ENCODE results near the gene VWA3B.
"Not testable (repeated sequence)": the region's sequence is repeated elsewhere in the genome, so short reads cannot be mapped to it uniquely, and the experiment has no call there.

VWA3B gene

DNA sequence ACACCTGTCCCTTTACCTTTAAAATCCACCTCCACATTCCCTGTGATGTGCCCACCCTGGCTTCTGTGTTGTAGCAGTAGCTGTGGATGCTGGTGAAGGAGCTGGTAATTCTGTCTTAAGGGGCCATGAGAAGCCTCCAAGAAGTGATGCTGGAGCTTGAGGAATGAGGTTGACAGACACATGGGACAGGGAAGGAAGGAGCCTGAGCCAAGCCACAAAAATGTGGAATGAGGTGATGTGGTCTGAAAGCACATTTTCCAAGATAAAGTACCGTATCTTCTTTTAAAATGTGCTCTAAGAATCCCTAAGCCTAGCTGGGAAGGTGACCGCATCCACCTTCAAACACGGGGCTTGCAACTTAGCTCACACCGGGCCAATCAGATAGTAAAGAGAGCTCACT is 31.2 kb downstream of the VWA3B start:
- Histone ChIP-seq H3K4me1 (ENCODE audit: control insufficient read depth, insufficient read depth, low read length) (no peaks in the 10 kb centered on the region), H3K4me3 (ENCODE audit: low read length) (no peak overlapping the region), H3K9me3 (ENCODE audit: control insufficient read depth, low read length) (peaks cover 4% of the 10 kb centered on the region), H3K9ac (ENCODE audit: low read length) (no peak overlapping the region), H3K27me3 (replicated peaks; ENCODE audit: control insufficient read depth, insufficient read depth, low read length) (peaks cover 32% of the 10 kb centered on the region), H3K36me3 (ENCODE audit: control insufficient read depth, insufficient read depth, low read length, severe bottlenecking) (no peaks in the 10 kb centered on the region)
- peak; percentile 15 for DNase-seq (ENCODE audit: low read depth)

DNA sequence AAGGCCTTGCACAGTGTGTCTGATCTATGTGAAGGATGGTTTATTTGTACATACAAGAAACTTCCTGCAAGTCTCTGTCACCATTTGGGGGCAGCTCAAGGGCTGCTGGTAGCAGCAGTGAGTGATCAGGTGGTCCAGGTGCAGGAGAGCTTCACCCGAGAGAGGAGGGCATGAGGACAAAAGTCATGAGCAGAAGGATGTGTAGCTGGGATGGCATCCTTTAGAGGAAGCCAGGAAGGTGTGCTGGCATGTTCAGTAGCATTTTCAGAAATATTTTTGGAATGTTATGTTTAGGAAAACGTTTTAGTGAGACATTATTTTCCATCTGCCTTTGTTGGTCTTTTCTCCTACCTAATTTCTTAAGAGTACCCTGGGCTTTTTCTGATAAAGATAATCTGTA is 31.9 kb downstream of the VWA3B start:
- Histone ChIP-seq H3K9me3 (ENCODE audit: control insufficient read depth, low read length) (no peaks in the 10 kb centered on the region), H3K4me3 (ENCODE audit: low read length) (no peak overlapping the region), H3K27me3 (replicated peaks; ENCODE audit: control insufficient read depth, insufficient read depth, low read length) (peaks cover 38% of the 10 kb centered on the region), H3K4me1 (ENCODE audit: control insufficient read depth, insufficient read depth, low read length) (no peaks in the 10 kb centered on the region), H3K9ac (ENCODE audit: low read length) (no peak overlapping the region), H3K36me3 (ENCODE audit: control insufficient read depth, insufficient read depth, low read length, severe bottlenecking) (no peaks in the 10 kb centered on the region)
- no peak for DNase-seq (ENCODE audit: low read depth)

DNA sequence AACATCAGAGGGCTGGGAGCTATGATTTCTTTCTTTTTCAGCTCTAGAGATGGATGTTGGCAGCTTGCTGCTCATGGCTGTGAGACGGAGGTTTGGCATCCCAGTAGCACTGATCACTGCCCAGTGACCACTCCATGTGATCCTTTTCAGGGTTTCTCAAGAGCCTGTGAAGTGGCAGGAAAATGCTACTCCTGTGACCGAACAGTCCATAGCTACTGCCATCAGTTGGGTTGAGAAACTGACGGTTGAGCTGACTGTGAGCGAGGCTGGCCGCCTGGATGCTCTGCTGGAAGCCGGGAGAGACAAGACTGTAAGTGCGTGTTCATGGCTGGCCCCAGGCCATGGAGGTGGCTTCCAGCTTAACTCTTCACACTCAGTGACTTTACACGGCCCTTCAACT is 34.2 kb downstream of the VWA3B start:
- peaks cover 52% of the 10 kb centered on the region for H3K27me3 ChIP-seq (replicated peaks; ENCODE audit: control insufficient read depth, insufficient read depth, low read length)
- no peaks in the 10 kb centered on the region for H3K4me1 ChIP-seq (ENCODE audit: control insufficient read depth, insufficient read depth, low read length)
- DNase-seq (ENCODE audit: low read depth) = no peak
- H3K4me3 ChIP-seq (ENCODE audit: low read length) = no peak overlapping the region
- H3K9me3 ChIP-seq (ENCODE audit: control insufficient read depth, low read length) = no peaks in the 10 kb centered on the region
- no peaks in the 10 kb centered on the region for H3K36me3 ChIP-seq (ENCODE audit: control insufficient read depth, insufficient read depth, low read length, severe bottlenecking)
- H3K9ac ChIP-seq (ENCODE audit: low read length) = no peak overlapping the region

DNA sequence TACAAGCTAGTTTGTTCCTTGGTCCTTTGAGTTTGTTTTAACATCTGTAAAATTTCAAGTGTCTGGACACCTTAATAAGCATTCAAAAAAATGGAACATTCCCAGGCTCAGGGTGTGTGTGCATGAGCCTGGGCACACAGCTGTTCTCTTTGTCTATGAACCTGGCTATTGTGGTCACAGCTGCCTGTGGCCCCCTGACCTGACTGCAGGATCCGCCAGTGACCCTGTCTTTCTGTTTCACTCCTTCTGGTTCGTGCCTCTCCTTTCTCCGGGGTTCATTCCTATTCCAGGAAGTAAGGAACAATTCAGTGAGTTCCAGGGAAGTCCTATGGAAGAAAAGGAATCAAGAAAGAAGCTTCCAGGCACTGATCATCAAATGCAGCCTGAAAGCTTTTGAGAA is 35.6 kb downstream of the VWA3B start:
- Histone ChIP-seq H3K4me3 (ENCODE audit: low read length) (no peak overlapping the region), H3K27me3 (replicated peaks; ENCODE audit: control insufficient read depth, insufficient read depth, low read length) (peaks cover 49% of the 10 kb centered on the region), H3K9ac (ENCODE audit: low read length) (no peak overlapping the region), H3K4me1 (ENCODE audit: control insufficient read depth, insufficient read depth, low read length) (no peaks in the 10 kb centered on the region), H3K36me3 (ENCODE audit: control insufficient read depth, insufficient read depth, low read length, severe bottlenecking) (no peaks in the 10 kb centered on the region), H3K9me3 (ENCODE audit: control insufficient read depth, low read length) (no peaks in the 10 kb centered on the region)
- DNase-seq (ENCODE audit: low read depth) = no peak

DNA sequence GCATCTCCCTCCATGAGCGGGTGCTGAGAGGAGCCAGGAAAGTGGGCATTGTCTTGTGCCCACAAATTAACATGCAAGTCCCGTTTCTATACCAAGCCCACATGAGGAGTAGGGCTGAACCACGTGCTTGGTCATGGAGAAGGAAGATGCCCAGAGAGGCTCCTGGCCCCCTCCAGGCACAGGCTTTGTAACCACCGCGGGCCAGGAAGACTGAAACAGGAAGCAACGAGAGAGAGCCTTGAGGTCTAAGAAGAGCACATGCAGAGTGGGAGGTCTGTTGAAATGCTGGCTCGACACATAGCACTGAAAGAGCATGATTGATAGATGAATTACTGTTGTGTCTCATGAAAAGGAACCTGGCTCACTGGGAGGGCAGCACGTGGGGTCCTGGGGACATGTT is 36.3 kb downstream of the VWA3B start:
- H3K4me3 ChIP-seq (ENCODE audit: low read length) = no peak overlapping the region
- no peaks in the 10 kb centered on the region for H3K36me3 ChIP-seq (ENCODE audit: control insufficient read depth, insufficient read depth, low read length, severe bottlenecking)
- no peak overlapping the region for H3K9ac ChIP-seq (ENCODE audit: low read length)
- H3K4me1 ChIP-seq (ENCODE audit: control insufficient read depth, insufficient read depth, low read length) = no peaks in the 10 kb centered on the region
- no peaks in the 10 kb centered on the region for H3K9me3 ChIP-seq (ENCODE audit: control insufficient read depth, low read length)
- no peak for DNase-seq (ENCODE audit: low read depth)
- H3K27me3 ChIP-seq (replicated peaks; ENCODE audit: control insufficient read depth, insufficient read depth, low read length) = peaks cover 56% of the 10 kb centered on the region

DNA sequence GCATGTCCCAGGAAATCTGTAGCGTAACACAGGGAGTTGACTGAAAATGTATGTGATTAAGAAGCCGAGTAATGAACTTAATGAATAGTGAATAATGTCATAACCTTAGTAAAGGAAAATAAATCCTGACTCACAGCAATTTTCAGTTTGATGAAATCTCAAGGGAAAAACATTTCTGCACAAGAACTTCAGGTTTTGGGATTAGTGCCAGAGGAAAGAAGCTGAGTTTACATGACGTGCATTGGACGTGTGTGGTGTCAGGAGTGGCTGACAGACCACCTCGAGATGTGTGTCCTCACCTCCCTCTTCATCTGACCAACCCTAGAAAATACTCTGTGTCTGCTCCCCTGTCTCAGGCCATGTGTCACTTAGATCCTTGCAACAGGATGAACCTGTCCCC is 39.1 kb downstream of the VWA3B start:
- Histone ChIP-seq H3K4me3 (ENCODE audit: low read length) (no peak overlapping the region), H3K36me3 (ENCODE audit: control insufficient read depth, insufficient read depth, low read length, severe bottlenecking) (no peaks in the 10 kb centered on the region), H3K27me3 (replicated peaks; ENCODE audit: control insufficient read depth, insufficient read depth, low read length) (peaks cover 63% of the 10 kb centered on the region), H3K4me1 (ENCODE audit: control insufficient read depth, insufficient read depth, low read length) (no peaks in the 10 kb centered on the region), H3K9me3 (ENCODE audit: control insufficient read depth, low read length) (no peaks in the 10 kb centered on the region), H3K9ac (ENCODE audit: low read length) (no peak overlapping the region)
- no peak for DNase-seq (ENCODE audit: low read depth)

DNA sequence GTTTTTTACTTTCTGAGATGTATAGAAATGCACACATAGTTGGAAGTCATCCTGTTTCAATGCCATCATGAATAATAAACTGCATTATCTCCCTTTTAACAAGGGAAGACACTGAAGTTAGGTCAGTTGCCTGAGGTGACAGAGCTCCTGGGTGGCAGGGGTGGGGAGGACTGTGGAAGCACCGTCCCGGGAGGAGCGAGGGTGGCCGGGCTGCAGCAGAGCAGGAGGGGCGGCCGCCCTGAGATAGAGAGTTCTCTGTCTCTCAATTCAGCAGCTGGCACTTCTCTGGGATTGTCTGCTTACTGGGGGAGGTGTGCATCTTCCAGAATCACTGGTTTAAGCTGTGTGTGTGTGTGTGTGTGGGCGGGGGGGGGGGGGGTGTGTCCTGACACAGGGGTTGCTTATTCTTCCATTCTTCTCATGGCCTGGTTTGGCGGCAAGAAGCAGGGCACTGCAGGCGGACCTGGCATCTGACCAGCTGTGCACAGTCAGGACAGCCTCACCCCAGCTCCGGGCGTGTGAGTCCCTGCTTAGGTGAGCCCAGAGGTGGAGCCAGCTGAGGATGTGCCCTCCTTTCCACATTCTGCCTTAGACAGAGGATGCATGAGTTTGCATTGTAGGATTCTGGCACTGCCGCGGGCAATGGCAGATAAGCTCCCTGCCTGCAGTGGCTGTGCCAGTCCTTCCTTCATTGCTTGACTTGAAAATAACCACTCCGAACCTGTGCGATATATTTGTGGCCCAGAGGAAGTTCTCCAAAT is 40.4 kb downstream of the VWA3B start:
- H3K4me1 ChIP-seq (ENCODE audit: control insufficient read depth, insufficient read depth, low read length) = no peaks in the 10 kb centered on the region
- H3K4me3 ChIP-seq (ENCODE audit: low read length) = no peak overlapping the region
- no peak for DNase-seq (ENCODE audit: low read depth)
- H3K9ac ChIP-seq (ENCODE audit: low read length) = no peak overlapping the region
- H3K27me3 ChIP-seq (replicated peaks; ENCODE audit: control insufficient read depth, insufficient read depth, low read length) = peaks cover 60% of the 10 kb centered on the region
- H3K36me3 ChIP-seq (ENCODE audit: control insufficient read depth, insufficient read depth, low read length, severe bottlenecking) = no peaks in the 10 kb centered on the region
- H3K9me3 ChIP-seq (ENCODE audit: control insufficient read depth, low read length) = no peaks in the 10 kb centered on the region

DNA sequence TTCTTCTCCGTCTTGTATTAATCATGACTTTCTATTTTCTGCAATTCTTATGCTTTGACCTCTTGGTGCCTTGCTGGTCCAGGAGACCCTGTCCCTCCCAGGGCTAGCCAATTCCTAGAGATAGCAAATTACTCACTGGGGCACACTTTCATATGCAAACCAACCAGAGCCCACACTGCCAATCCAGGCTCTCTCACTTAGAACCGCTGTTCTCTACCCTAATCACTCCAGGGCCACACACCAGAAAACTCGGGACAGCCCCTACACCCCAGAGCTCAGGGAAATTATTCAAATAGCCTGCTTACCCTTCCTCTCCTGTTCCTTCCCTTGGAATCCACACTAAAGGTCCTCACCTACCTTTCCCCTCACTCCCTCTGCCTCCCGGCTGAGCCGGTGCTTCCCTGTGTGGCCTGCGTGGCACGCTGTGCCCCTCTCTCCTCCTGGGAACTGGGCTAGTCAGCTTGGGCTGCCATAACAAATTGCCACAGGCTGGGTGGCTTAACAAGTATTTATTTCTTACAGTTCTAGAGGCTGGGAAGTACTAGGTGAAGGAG is 41.7 kb downstream of the VWA3B start:
- H3K9ac ChIP-seq (ENCODE audit: low read length) = no peak overlapping the region
- H3K4me3 ChIP-seq (ENCODE audit: low read length) = no peak overlapping the region
- H3K4me1 ChIP-seq (ENCODE audit: control insufficient read depth, insufficient read depth, low read length) = no peaks in the 10 kb centered on the region
- peaks cover 48% of the 10 kb centered on the region for H3K27me3 ChIP-seq (replicated peaks; ENCODE audit: control insufficient read depth, insufficient read depth, low read length)
- no peaks in the 10 kb centered on the region for H3K9me3 ChIP-seq (ENCODE audit: control insufficient read depth, low read length)
- H3K36me3 ChIP-seq (ENCODE audit: control insufficient read depth, insufficient read depth, low read length, severe bottlenecking) = no peaks in the 10 kb centered on the region
- no peak for DNase-seq (ENCODE audit: low read depth)

DNA sequence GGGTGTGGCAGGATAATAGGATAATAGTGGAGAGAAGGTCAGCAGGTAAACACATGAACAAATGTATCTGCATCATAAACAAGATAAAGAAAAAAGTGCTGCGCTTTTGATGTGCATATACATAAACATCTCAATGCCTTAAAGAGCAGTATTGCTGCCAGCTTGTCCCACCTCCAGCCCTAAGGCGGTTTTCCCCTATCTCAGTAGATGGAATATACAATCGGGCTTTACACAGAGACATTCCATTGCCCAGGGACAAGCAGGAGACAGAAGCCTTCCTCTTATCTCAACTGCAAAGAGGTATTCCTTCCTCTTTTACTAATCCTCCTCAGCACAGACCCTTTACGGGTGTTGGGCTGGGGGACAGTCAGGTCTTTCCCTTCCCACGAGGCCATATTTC is 43.1 kb downstream of the VWA3B start:
- not testable (repeated sequence) for H3K36me3 ChIP-seq (ENCODE audit: control insufficient read depth, insufficient read depth, low read length, severe bottlenecking); H3K4me1 ChIP-seq (ENCODE audit: control insufficient read depth, insufficient read depth, low read length); DNase-seq (ENCODE audit: low read depth); H3K9me3 ChIP-seq (ENCODE audit: control insufficient read depth, low read length); H3K9ac ChIP-seq (ENCODE audit: low read length); H3K4me3 ChIP-seq (ENCODE audit: low read length)
- H3K27me3 ChIP-seq (replicated peaks; ENCODE audit: control insufficient read depth, insufficient read depth, low read length) = peaks cover 34% of the 10 kb centered on the region

DNA sequence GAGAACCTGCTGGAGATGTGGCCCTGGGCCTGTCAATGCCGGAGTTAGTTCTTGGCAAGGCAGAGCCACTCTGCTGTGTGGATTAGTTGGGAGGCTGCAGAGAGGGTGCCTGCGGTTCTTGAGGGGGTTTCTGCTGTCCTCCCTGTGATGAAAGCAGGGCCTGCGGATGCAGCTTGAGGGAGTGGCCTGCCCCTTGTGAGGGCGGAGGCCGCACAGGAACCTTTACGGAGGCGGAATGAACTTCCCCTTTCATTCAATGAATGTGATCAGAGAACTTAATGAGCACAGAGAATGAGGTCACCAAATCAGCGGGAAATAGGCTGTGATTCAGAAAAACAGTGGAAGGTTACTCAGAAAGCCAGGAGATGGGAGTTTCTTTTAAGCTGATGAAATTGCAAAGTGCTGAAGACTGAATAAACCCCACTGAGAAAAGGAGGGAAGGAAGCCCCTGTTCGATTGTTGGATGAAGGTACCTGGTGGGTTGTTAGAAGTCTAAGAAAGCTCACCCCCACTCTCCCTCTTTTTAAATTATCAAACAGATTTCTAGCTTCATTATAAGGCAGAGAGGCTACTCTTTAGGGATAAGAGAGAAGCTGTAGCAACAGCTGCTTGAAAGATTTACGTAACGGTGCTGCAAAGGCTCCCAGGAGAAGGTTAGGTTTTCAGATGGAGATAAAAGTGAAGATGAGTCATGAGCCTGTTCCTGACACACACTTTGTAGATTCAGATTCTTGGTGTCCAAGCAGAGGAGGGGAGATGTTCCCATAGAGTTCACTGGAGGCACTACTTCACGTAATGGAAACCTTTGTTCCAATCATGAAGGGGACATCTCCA is 47.4 kb downstream of the VWA3B start:
- DNase-seq (ENCODE audit: low read depth) = no peak
- Histone ChIP-seq H3K9ac (ENCODE audit: low read length) (no peak overlapping the region), H3K4me1 (ENCODE audit: control insufficient read depth, insufficient read depth, low read length) (no peaks in the 10 kb centered on the region)

DNA sequence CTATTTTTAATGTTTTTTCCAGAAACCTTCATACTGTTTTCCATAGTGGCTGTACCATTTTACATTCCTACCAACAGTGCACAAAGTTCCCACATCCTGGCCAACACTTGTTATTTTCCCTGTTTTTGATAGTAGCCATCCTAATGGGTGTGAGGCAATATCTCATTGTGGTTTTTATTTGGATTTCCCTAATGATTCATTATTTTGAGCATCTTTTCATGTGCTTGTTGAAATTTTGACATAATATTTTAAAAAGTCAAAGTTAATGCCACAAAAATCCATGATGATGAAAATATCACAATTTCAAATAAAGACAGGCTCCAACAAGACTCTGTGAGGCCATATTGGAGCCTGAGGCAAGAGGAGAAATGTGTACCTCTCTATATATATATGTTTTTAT is 50.2 kb downstream of the VWA3B start:
- no peaks in the 10 kb centered on the region for H3K9me3 ChIP-seq (ENCODE audit: control insufficient read depth, low read length)
- no peaks in the 10 kb centered on the region for H3K4me1 ChIP-seq (ENCODE audit: control insufficient read depth, insufficient read depth, low read length)
- no peaks in the 10 kb centered on the region for H3K36me3 ChIP-seq (ENCODE audit: control insufficient read depth, insufficient read depth, low read length, severe bottlenecking)
- DNase-seq (ENCODE audit: low read depth) = no peak
- no peak overlapping the region for H3K9ac ChIP-seq (ENCODE audit: low read length)
- no peak overlapping the region for H3K4me3 ChIP-seq (ENCODE audit: low read length)
- no peaks in the 10 kb centered on the region for H3K27me3 ChIP-seq (replicated peaks; ENCODE audit: control insufficient read depth, insufficient read depth, low read length)

More for the DNA sequence above, 47.4 kb downstream of the VWA3B start:
- peaks cover 13% of the 10 kb centered on the region for H3K27me3 ChIP-seq (replicated peaks; ENCODE audit: control insufficient read depth, insufficient read depth, low read length)
- H3K9me3 ChIP-seq (ENCODE audit: control insufficient read depth, low read length) = no peaks in the 10 kb centered on the region
- H3K4me3 ChIP-seq (ENCODE audit: low read length) = no peak overlapping the region
- H3K36me3 ChIP-seq (ENCODE audit: control insufficient read depth, insufficient read depth, low read length, severe bottlenecking) = no peaks in the 10 kb centered on the region

All from adipocyte (in vitro differentiated cells).